Measurements from ENCODE around the gene RRP36.

DNA sequence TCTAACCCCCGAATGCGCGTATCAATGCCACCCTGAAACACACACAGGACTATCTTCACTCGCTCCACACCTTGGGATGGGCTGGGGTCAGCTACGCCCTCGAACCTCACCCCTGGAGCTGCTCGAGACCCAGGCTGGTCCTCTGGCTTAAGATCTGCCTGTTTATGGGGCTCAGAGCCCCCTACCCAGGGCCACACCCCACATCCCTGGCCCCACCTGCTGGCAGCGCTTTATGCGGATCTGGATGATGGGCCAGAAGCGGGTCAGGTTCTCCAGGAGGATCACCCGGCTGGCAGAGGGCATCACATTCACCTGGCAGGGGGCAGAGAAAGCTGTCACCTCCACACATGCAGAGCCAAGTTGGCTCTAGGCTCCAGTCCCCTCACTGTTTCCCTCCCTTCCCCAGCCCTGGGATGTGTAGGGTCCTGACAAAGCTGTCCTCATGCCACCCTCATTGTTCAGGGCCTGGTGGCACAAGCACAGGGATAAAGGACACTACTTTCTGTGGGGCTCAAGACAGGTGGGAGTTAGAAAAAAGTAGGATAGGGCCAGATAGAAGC, 24.0 kb downstream of the RRP36 start:
- TF ChIP-seq, protein P1, sequence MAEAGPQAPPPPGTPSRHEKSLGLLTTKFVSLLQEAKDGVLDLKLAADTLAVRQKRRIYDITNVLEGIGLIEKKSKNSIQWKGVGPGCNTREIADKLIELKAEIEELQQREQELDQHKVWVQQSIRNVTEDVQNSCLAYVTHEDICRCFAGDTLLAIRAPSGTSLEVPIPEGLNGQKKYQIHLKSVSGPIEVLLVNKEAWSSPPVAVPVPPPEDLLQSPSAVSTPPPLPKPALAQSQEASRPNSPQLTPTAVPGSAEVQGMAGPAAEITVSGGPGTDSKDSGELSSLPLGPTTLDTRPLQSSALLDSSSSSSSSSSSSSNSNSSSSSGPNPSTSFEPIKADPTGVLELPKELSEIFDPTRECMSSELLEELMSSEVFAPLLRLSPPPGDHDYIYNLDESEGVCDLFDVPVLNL (CRISPR knock-in tag; IDR thresholded peaks at IDR 0.05; ENCODE audit: low read depth): no peak
- TF ChIP-seq ZNF197 (CRISPR knock-in tag; IDR thresholded peaks at IDR 0.05; ENCODE audit: low read depth) (no peak), MLLT1 (IDR thresholded peaks at IDR 0.05) (no peak), TAF7 (tag; IDR thresholded peaks at IDR 0.05) (no peak), ZNF764 (CRISPR knock-in tag; IDR thresholded peaks at IDR 0.05; ENCODE audit: low read depth) (no peak), FOXP1 (CRISPR knock-in tag; IDR thresholded peaks at IDR 0.05) (no peak), SFPQ (IDR thresholded peaks at IDR 0.05; ENCODE audit: low read depth, low read length) (no peak), ZNF24 (IDR thresholded peaks at IDR 0.05) (no peak), JUNB (CRISPR knock-in tag; conservative IDR thresholded peaks at IDR 0.05) (no peak)

Measured in K562 (cell line).